Activated naive CD8-positive, alpha-beta T cell treated with anti-CD3 and anti-CD28 coated beads for 36 hours (primary cell): ENCODE measurements around the gene MOG. TPM values are rescaled to one million over a fixed set of nuclear protein-coding genes. Genes with fewer than 3 reads are reported as not detected.
A peak's percentile ranks its signal among the peaks of the same experiment; 100 is the strongest.

Experiments
- DNase-seq: peaks from one replicate; pipeline ENCODE4 v3.0.0; 2021
- H3K27ac Mint-ChIP-seq: one replicate; pipeline ENCODE4 v1.8.0; 2022; ENCODE audit warnings: mild to moderate bottlenecking, moderate library complexity, mixed read lengths
- H3K27me3 Mint-ChIP-seq: one replicate; pipeline ENCODE4 v1.8.0; 2022; ENCODE audit warnings: mild to moderate bottlenecking, mixed read lengths
- H3K36me3 Mint-ChIP-seq: one replicate; pipeline ENCODE4 v1.8.0; 2021; ENCODE audit warnings: mild to moderate bottlenecking, mixed read lengths
- H3K4me1 Mint-ChIP-seq: one replicate; pipeline ENCODE4 v1.8.0; 2021; ENCODE audit warnings: mixed read lengths
- H3K4me3 Mint-ChIP-seq: one replicate; pipeline ENCODE4 v1.8.0; 2022; ENCODE audit warnings: mild to moderate bottlenecking, moderate library complexity, mixed read lengths
- H3K9me3 Mint-ChIP-seq: one replicate; pipeline ENCODE4 v1.8.0; 2022; ENCODE audit warnings: mixed read lengths
- total RNA-seq, 2 experiments: library from RNA; stranded (reverse); gene quantifications; one replicate each; pipeline ENCODE4 v1.2.3, GENCODE V29; 2021

Gene MOG
- total RNA-seq, 2 experiments from 2014 or later, result not detected

- no peak for DNase-seq
- Mint-ChIP-seq H3K4me3 (peak overlapping the region; percentile 80), H3K4me1 (peaks cover 33% of the 10 kb centered on the region), H3K27me3 (peaks cover 10% of the 10 kb centered on the region), H3K36me3 (peaks cover 1% of the 10 kb centered on the region), H3K9me3 (no peaks in the 10 kb centered on the region), H3K27ac (no peak overlapping the region)
Measured at GRCh38 chr6:29631209-29631810, 25.6 kb upstream of the MOG start.

- no peak overlapping the region for H3K27ac Mint-ChIP-seq
- peaks cover 1% of the 10 kb centered on the region for H3K36me3 Mint-ChIP-seq
- DNase-seq, result peak; percentile 58
- H3K4me1 Mint-ChIP-seq, result peaks cover 33% of the 10 kb centered on the region
- no peaks in the 10 kb centered on the region for H3K9me3 Mint-ChIP-seq
- H3K27me3 Mint-ChIP-seq, result peaks cover 4% of the 10 kb centered on the region
- H3K4me3 Mint-ChIP-seq, result peak overlapping the region; percentile 80
Measured at GRCh38 chr6:29631860-29632731, 24.8 kb upstream of the MOG start.

GRCh38 chr6:29632789-29633533 is 23.9 kb upstream of the MOG start, which contains the start of gene GABBR1:
Gene GABBR1 (minus strand): TSS chr6:29633183. CDS start chr6:29632385, 798 bp downstream.
- no peaks in the 10 kb centered on the region for H3K9me3 Mint-ChIP-seq
- H3K4me3 Mint-ChIP-seq, result peak within 1 kb of the TSS; percentile 80
- DNase-seq, result peak; percentile 77
- H3K4me1 Mint-ChIP-seq, result peaks cover 33% of the 10 kb centered on the region
- peaks cover 4% of the 10 kb centered on the region for H3K27me3 Mint-ChIP-seq
- peaks cover 1% of the 10 kb centered on the region for H3K36me3 Mint-ChIP-seq
- H3K27ac Mint-ChIP-seq, result peak within 1 kb of the TSS; percentile 6

- peaks cover 1% of the 10 kb centered on the region for H3K36me3 Mint-ChIP-seq
- peak overlapping the region; percentile 6 for H3K27ac Mint-ChIP-seq
- peaks cover 4% of the 10 kb centered on the region for H3K27me3 Mint-ChIP-seq
- H3K4me1 Mint-ChIP-seq, result peaks cover 31% of the 10 kb centered on the region
- H3K4me3 Mint-ChIP-seq, result peak overlapping the region; percentile 75
- H3K9me3 Mint-ChIP-seq, result no peaks in the 10 kb centered on the region
- no peak for DNase-seq
Measured at GRCh38 chr6:29633534-29633905, 23.4 kb upstream of the MOG start.

GRCh38 chr6:29637247-29637646 is 19.6 kb upstream of the MOG start:
- DNase-seq, result no peak
- Mint-ChIP-seq H3K4me1 (peaks cover 18% of the 10 kb centered on the region), H3K9me3 (no peaks in the 10 kb centered on the region), H3K27ac (no peak overlapping the region), H3K4me3 (no peak overlapping the region), H3K27me3 (no peaks in the 10 kb centered on the region), H3K36me3 (no peaks in the 10 kb centered on the region)

GRCh38 chr6:29641430-29642148 is 15.3 kb upstream of the MOG start:
- H3K27me3 Mint-ChIP-seq, result no peaks in the 10 kb centered on the region
- no peaks in the 10 kb centered on the region for H3K9me3 Mint-ChIP-seq
- H3K36me3 Mint-ChIP-seq, result no peaks in the 10 kb centered on the region
- peak overlapping the region; percentile 20 for H3K4me3 Mint-ChIP-seq
- peak overlapping the region; percentile 60 for H3K27ac Mint-ChIP-seq
- DNase-seq, result no peak
- H3K4me1 Mint-ChIP-seq, result peaks cover 12% of the 10 kb centered on the region

- H3K27me3 Mint-ChIP-seq, result no peaks in the 10 kb centered on the region
- H3K4me1 Mint-ChIP-seq, result peaks cover 2% of the 10 kb centered on the region
- no peak overlapping the region for H3K27ac Mint-ChIP-seq
- no peak overlapping the region for H3K4me3 Mint-ChIP-seq
- H3K36me3 Mint-ChIP-seq, result no peaks in the 10 kb centered on the region
- DNase-seq, result no peak
- no peaks in the 10 kb centered on the region for H3K9me3 Mint-ChIP-seq
Measured at GRCh38 chr6:29647927-29648642, 8.8 kb upstream of the MOG start.

- Mint-ChIP-seq H3K27ac (peak overlapping the region; percentile 99), H3K9me3 (no peaks in the 10 kb centered on the region), H3K4me1 (peaks cover 3% of the 10 kb centered on the region), H3K4me3 (peak overlapping the region; percentile 96), H3K36me3 (no peaks in the 10 kb centered on the region), H3K27me3 (no peaks in the 10 kb centered on the region)
- DNase-seq, result peak; percentile 96
Measured at GRCh38 chr6:29649701-29650673, 6.9 kb upstream of the MOG start.

GRCh38 chr6:29651413-29652197 is 5.3 kb upstream of the MOG start:
- no peaks in the 10 kb centered on the region for H3K36me3 Mint-ChIP-seq
- peaks cover 3% of the 10 kb centered on the region for H3K4me1 Mint-ChIP-seq
- no peak overlapping the region for H3K27ac Mint-ChIP-seq
- no peaks in the 10 kb centered on the region for H3K9me3 Mint-ChIP-seq
- H3K4me3 Mint-ChIP-seq, result no peak overlapping the region
- peaks cover 6% of the 10 kb centered on the region for H3K27me3 Mint-ChIP-seq
- DNase-seq, result no peak

- H3K4me1 Mint-ChIP-seq, result peaks cover 3% of the 10 kb centered on the region
- no peak for DNase-seq
Measured at GRCh38 chr6:29652198-29652584, 4.7 kb upstream of the MOG start.

GRCh38 chr6:29653452-29654038 is 3.3 kb upstream of the MOG start:
- peaks cover 13% of the 10 kb centered on the region for H3K27me3 Mint-ChIP-seq
- H3K36me3 Mint-ChIP-seq, result no peaks in the 10 kb centered on the region
- no peaks in the 10 kb centered on the region for H3K9me3 Mint-ChIP-seq
- no peak for DNase-seq
- H3K27ac Mint-ChIP-seq, result no peak overlapping the region
- no peak overlapping the region for H3K4me3 Mint-ChIP-seq
- H3K4me1 Mint-ChIP-seq, result peaks cover 3% of the 10 kb centered on the region

More at GRCh38 chr6:29652198-29652584, 4.7 kb upstream of the MOG start:
- Mint-ChIP-seq H3K4me3 (no peak overlapping the region), H3K36me3 (no peaks in the 10 kb centered on the region), H3K27ac (no peak overlapping the region), H3K9me3 (no peaks in the 10 kb centered on the region), H3K27me3 (peaks cover 8% of the 10 kb centered on the region)

- H3K27me3 Mint-ChIP-seq, result peaks cover 19% of the 10 kb centered on the region
- no peaks in the 10 kb centered on the region for H3K9me3 Mint-ChIP-seq
- H3K36me3 Mint-ChIP-seq, result no peaks in the 10 kb centered on the region
- H3K27ac Mint-ChIP-seq, result no peak overlapping the region
- peaks cover 1% of the 10 kb centered on the region for H3K4me1 Mint-ChIP-seq
- no peak for DNase-seq
- no peak overlapping the region for H3K4me3 Mint-ChIP-seq
Measured at GRCh38 chr6:29655658-29656057, 1.2 kb upstream of the MOG start.
